ENCODE measurements around the gene TMPRSS5. TPM values are rescaled to one million over a fixed set of nuclear protein-coding genes. Genes with fewer than 3 reads are reported as not detected.

TMPRSS5 gene
- total and polyA plus RNA-seq, 2 of the 8 experiments (the other 6 are each of a cell fraction or from before 2014, with no cell fraction given): 0.54 to 0.78 TPM

GRCh38 chr11:113664981-113665710, 41.0 kb downstream of the TMPRSS5 start:
- Histone ChIP-seq H3K14ac (ENCODE audit: insufficient read length) (no peak overlapping the region), H3K36me3 (ENCODE audit: control insufficient read depth in 2 of 4, insufficient read depth in 4 of 4, low read length in 3 of 4) (no peaks in the 10 kb centered on the region), H2BK12ac (ENCODE audit: low read depth, low read length) (no peak overlapping the region), H3K4ac (replicated peaks; ENCODE audit: insufficient read length, low read depth, low read length) (no peak overlapping the region), H2BK120ac (replicated peaks; ENCODE audit: low read depth, low read length) (no peak overlapping the region), H4K5ac (ENCODE audit: insufficient read length, low read depth, low read length) (no peak overlapping the region), H3K23me2 (ENCODE audit: low read depth, low read length) (no peaks in the 10 kb centered on the region), H3K4me3 (ENCODE audit: extremely low read depth in 1 of 4, insufficient read depth in 2 of 4, low read depth in 3 of 4, low read length in 4 of 4) (no peak overlapping the region), H3K79me1 (ENCODE audit: low read depth, low read length) (no peaks in the 10 kb centered on the region), H3K27ac (ENCODE audit: low read depth, low read length) (no peak overlapping the region), H2AK5ac (ENCODE audit: low read depth, low read length) (no peak overlapping the region), H3K9me3 (ENCODE audit: insufficient read depth in 2 of 2, low read depth in 1 of 2, low read length in 1 of 2) (0 out of 4 replicates have a peak, but pooled peaks cover 0 to 6% of the 10 kb centered on the region in 2 experiments), H2AFZ (ENCODE audit: low read length) (no peak overlapping the region), H3K56ac (replicated peaks; ENCODE audit: insufficient read length, low read depth, low read length) (no peak overlapping the region), H3K4me2 (ENCODE audit: insufficient read depth in 1 of 2, low read depth in 2 of 2, low read length in 2 of 2) (no peak overlapping the region), H2BK15ac (ENCODE audit: low read length) (no peak overlapping the region), H3K9ac (replicated peaks in 1 of 4; ENCODE audit: extremely low read depth in 1 of 4, low read depth in 3 of 4, low read length in 3 of 4) (no peak overlapping the region), H4K91ac (replicated peaks; ENCODE audit: insufficient read length, low read length) (no peak overlapping the region), H3K23ac (ENCODE audit: insufficient read length) (no peak overlapping the region), H2BK20ac (ENCODE audit: low read length) (no peak overlapping the region), H3K4me1 (replicated peaks in 1 of 4; ENCODE audit: control insufficient read depth in 3 of 4, insufficient read depth in 4 of 4, low read length in 3 of 4) (peaks cover 0 to 5% (median 3%) of the 10 kb centered on the region in 4 experiments; a peak in 2 of 7 replicates), H4K8ac (ENCODE audit: extremely low read depth, insufficient read depth, low read length) (no peak overlapping the region), H3K79me2 (ENCODE audit: control insufficient read depth in 1 of 2, insufficient read depth in 2 of 2, low read length in 2 of 2) (no peaks in the 10 kb centered on the region), H3K27me3 (replicated peaks in 1 of 4; ENCODE audit: control insufficient read depth in 3 of 4, extremely low read depth in 1 of 4, insufficient read depth in 3 of 4, low read length in 3 of 4) (no peaks in the 10 kb centered on the region), H3K18ac (ENCODE audit: extremely low read depth, low read length) (no peak overlapping the region), H4K20me1 (replicated peaks in 1 of 2; ENCODE audit: control insufficient read depth in 1 of 2, insufficient read depth in 2 of 2, low read length in 2 of 2) (no peaks in the 10 kb centered on the region), H2BK5ac (ENCODE audit: low read depth, low read length) (no peak overlapping the region)
- DNase-seq (ENCODE audit: low read depth in 1 of 2, low spot score in 2 of 2): no peak
- no peak for FAIRE-seq
- 84% methylated on average over 9 of the region's 9 CpGs; no CpG with 5 or more reads in 1 of the 2 experiments for WGBS, 2 experiments (ENCODE audit: extremely low coverage in 1 of 2, insufficient coverage in 1 of 2, insufficient read length in 1 of 2, insufficient replicate concordance in 2 of 2, low coverage in 1 of 2, low lambda C conversion rate in 2 of 2, missing lambda C conversion rate in 1 of 2)
- POLR2A ChIA-PET (ENCODE audit: partially characterized antibody): interaction anchor here (0.7 kb wide), 1 partner anchor 19 kb away, joined by 4 read pairs; no protein-coding TSS in a partner anchor
- CTCF ChIA-PET (ENCODE audit: partially characterized antibody): no interaction called here
- no peak for TF ChIP-seq RNF2 (IDR thresholded peaks at IDR 0.05; ENCODE audit: borderline replicate concordance, low read depth, low read length, missing control alignments, poor library complexity, severe bottlenecking)
- no peak for TF ChIP-seq E2F6 (IDR thresholded peaks at IDR 0.05)
- TF ChIP-seq TBP (IDR thresholded peaks at IDR 0.05; ENCODE audit: low read depth, low read length): no peak
- TF ChIP-seq CEBPB (IDR thresholded peaks at IDR 0.05; ENCODE audit: low read depth, low read length): no peak
- TF ChIP-seq CREB1 (IDR thresholded peaks at IDR 0.05): no peak
- no peak for TF ChIP-seq POLR2A (IDR thresholded peaks at IDR 0.05; ENCODE audit: control extremely low read depth in 1 of 2, low read depth in 2 of 2, low read length in 2 of 2)
- TF ChIP-seq TEAD4 (IDR thresholded peaks at IDR 0.05; ENCODE audit: low read depth, low read length): no peak
